HUES48 (cell line): ENCODE data around the gene SOST.

Experiments used
- H3K27ac ChIP-seq: one replicate; pipeline ENCODE4 v1.7.0; 2013; ENCODE audit warnings: low read depth, low read length, inconsistent platforms
- H3K27me3 ChIP-seq: 2 replicates; pipeline ENCODE4 v1.6.1; 2013; ENCODE audit warnings: mild to moderate bottlenecking, low read length; ENCODE audit not compliant: control insufficient read depth, insufficient read depth
- H3K36me3 ChIP-seq: 2 replicates; pipeline ENCODE4 v1.6.1; 2013; ENCODE audit warnings: low read length; ENCODE audit not compliant: control insufficient read depth, insufficient read depth
- H3K4me1 ChIP-seq: 2 replicates; pipeline ENCODE4 v1.6.1; 2013; ENCODE audit warnings: mild to moderate bottlenecking, low read length; ENCODE audit not compliant: control insufficient read depth, insufficient read depth
- H3K4me3 ChIP-seq: 2 replicates; pipeline ENCODE4 v1.5.1; 2013; ENCODE audit warnings: mild to moderate bottlenecking, low read depth, low read length
- H3K9ac ChIP-seq: 2 replicates; pipeline ENCODE4 v1.6.1; 2013; ENCODE audit warnings: mild to moderate bottlenecking, low read depth, low read length, moderate library complexity
- H3K9me3 ChIP-seq: 2 replicates; pipeline ENCODE4 v1.6.1; 2013; ENCODE audit warnings: low read length; ENCODE audit not compliant: control insufficient read depth, insufficient read depth

SOST gene

DNA sequence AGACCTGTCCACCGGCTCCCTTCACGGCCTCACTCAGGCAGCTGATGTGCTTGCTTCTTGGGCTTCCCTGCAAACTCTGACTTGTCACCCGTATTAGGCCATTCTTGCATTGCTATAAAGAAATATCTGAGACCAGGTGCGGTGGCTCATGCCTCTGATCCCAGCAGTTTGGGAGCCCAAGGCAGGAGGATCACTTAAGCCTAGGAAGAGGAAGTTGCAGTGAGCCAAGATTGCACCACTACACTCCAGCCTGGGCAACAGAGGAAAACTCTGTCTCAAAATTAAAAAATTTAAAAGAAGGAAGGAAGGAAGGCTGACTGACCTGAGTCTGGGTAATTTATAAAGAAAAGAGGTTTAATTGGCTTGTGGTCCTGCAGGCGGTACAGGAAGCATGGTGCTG lies 17.0 kb downstream of the SOST start:
- H3K36me3 ChIP-seq, result no peaks in the 10 kb centered on the region
- H3K27ac ChIP-seq, result no peak overlapping the region
- no peak overlapping the region for H3K9ac ChIP-seq
- H3K4me3 ChIP-seq, result no peak overlapping the region
- no peaks in the 10 kb centered on the region for H3K27me3 ChIP-seq
- no peaks in the 10 kb centered on the region for H3K9me3 ChIP-seq
- H3K4me1 ChIP-seq, result peaks cover 17% of the 10 kb centered on the region

DNA sequence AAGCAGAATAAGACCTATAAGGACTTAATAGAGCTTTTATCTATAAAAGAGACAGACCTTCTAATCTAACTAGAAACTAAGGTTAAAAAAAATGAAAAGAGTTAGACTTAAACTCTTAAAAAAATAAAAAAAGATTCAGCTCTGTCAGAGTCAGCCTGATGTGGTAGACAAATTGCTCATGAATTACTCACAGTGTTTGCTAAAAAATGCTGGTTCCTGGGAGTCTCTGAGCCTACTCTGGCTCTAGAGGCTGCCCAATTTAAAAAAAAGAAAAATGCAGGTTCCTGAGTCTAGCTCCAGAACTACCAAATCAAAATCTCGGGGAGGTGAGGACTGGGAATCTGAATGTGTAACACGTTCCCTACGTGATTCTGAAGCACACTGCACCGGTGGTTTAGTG lies 18.1 kb downstream of the SOST start:
- Histone ChIP-seq H3K27ac (no peak overlapping the region), H3K4me3 (no peak overlapping the region), H3K9ac (no peak overlapping the region), H3K36me3 (no peaks in the 10 kb centered on the region), H3K27me3 (no peaks in the 10 kb centered on the region), H3K4me1 (peaks cover 19% of the 10 kb centered on the region), H3K9me3 (no peaks in the 10 kb centered on the region)

DNA sequence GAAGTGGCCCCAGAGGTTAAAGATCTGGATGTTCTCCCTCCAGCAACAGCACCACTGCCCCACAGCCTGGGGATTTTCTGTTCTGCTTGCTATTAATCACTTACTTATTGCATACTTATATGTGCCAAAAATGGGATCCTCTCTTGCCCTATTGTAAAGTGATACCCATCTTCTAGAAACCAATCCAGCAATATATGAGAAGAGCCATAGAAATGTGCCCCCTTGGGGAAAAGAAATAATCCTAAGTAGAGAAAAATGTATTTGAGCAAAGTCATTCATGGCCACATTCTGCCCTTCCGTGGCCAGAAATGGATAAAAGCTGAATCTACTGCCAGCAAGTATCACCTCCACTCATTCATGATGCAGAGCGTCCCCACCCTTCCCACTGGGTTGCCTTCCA lies 20.9 kb downstream of the SOST start:
- Histone ChIP-seq H3K27ac (no peak overlapping the region), H3K27me3 (no peaks in the 10 kb centered on the region), H3K4me1 (peaks cover 15% of the 10 kb centered on the region), H3K9ac (no peak overlapping the region), H3K9me3 (peaks cover 9% of the 10 kb centered on the region), H3K4me3 (no peak overlapping the region), H3K36me3 (no peaks in the 10 kb centered on the region)

DNA sequence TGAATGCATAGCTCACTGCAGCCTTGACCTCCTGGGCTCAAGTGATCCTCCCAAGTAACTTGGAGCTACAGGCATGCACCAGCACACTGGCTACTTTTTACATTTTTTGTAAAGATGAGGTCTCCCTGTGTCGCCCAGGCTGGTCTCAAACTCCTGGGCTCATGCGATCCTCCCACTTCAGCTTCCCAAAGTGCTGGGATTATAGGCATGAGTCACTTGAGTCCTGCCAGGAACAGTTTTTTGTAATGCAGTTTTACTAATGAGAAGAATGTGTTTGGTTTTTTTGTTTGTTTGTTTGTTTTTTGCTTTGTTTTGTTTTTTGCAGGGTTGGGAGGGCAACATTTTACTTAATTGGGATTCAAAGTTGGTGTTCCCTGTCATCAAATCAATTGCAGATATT lies 22.2 kb downstream of the SOST start:
- Histone ChIP-seq H3K4me3 (no peak overlapping the region), H3K36me3 (no peaks in the 10 kb centered on the region)

DNA sequence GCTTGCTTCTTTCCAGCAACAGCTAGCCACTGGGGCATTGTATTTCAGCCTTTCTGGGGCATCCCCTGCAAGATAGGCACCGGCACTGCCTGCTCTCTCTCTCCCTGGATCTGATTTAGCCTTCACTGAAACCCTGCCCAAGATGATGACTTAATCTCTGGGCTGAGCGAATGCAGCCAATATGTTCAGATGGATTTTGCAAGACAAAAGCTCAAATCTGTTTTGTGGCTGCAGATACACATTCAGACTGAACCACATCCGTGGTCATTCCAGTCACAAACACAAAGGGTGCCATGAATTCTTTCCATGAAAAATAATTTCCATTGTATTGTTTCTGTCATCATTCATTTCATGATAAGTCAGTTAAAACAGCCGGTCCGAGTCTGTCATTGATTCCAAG lies 24.2 kb downstream of the SOST start:
- H3K4me1 ChIP-seq, result peaks cover 15% of the 10 kb centered on the region
- no peak overlapping the region for H3K4me3 ChIP-seq
- H3K27me3 ChIP-seq, result no peaks in the 10 kb centered on the region
- H3K9me3 ChIP-seq, result peaks cover 9% of the 10 kb centered on the region
- no peak overlapping the region for H3K27ac ChIP-seq
- no peaks in the 10 kb centered on the region for H3K36me3 ChIP-seq
- H3K9ac ChIP-seq, result no peak overlapping the region

More for the DNA sequence above, 22.2 kb downstream of the SOST start:
- Histone ChIP-seq H3K27me3 (no peaks in the 10 kb centered on the region), H3K9ac (no peak overlapping the region), H3K9me3 (peaks cover 9% of the 10 kb centered on the region), H3K4me1 (peaks cover 15% of the 10 kb centered on the region), H3K27ac (peak overlapping the region; percentile 85)

DNA sequence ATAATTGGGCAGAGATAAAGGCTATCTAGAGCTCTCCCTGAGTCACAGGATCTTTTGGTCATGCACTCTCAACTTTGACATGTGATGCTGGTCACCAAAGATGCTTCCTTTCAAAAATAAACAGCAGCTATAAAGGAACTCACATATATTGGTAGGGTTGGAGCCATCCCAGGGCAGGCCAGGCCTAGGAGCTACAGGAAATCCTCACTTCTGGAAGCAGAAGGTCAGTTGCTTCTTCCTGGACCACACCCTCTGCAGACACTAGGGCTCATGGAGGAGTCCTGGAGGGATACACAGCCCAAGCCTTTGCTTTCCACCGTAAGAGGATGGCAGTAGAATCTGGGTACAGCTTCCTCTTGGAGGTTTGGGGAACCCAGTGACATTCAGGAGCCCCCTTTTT lies 24.6 kb downstream of the SOST start:
- H3K36me3 ChIP-seq, result no peaks in the 10 kb centered on the region
- H3K9ac ChIP-seq, result no peak overlapping the region
- H3K4me3 ChIP-seq, result no peak overlapping the region
- H3K9me3 ChIP-seq, result peaks cover 9% of the 10 kb centered on the region
- H3K27ac ChIP-seq, result no peak overlapping the region
- no peaks in the 10 kb centered on the region for H3K27me3 ChIP-seq
- H3K4me1 ChIP-seq, result peaks cover 15% of the 10 kb centered on the region

DNA sequence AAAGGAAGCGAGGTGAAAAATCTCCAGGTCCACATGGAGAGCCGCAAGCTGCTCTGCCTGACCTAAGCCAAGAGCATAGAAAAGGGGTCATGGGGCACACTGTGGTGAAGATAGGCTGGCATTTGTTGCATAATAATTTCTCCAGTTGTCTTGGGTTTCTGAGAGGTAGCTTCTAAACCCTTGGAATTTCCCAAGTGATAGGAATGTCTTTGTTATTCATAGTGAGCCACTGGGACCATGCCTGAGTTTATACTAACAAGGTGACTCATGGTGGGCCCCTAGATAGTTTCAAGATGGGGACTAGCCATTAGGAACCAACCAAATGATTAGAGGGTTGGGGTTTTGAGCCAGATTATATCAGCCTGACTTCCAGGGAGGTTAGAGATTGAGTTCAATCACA lies 25.6 kb downstream of the SOST start:
- no peaks in the 10 kb centered on the region for H3K36me3 ChIP-seq
- no peak overlapping the region for H3K9ac ChIP-seq
- H3K27ac ChIP-seq, result peak overlapping the region; percentile 83
- peaks cover 9% of the 10 kb centered on the region for H3K9me3 ChIP-seq
- no peak overlapping the region for H3K4me3 ChIP-seq
- H3K4me1 ChIP-seq, result peaks cover 15% of the 10 kb centered on the region
- no peaks in the 10 kb centered on the region for H3K27me3 ChIP-seq

DNA sequence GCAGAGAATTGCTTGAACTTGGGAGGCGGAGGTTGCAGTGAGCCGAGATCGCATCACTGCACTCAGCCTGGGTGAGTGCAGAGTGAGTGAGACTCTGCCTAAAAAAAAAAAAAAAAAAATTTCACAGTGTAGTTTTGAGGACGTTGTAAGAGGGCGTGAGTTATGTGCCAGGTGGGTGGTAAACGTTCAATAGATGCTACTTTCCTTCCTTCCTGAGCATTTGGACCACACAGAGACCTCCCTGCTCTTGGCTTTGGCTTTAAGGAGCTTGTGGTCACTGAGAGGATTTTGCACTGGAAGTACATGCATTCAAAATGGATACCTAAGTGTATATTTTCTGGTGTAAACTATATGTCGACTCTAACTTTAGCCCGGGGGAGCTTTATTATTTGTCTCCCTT lies 30.5 kb downstream of the SOST start:
- no peaks in the 10 kb centered on the region for H3K4me1 ChIP-seq
- no peaks in the 10 kb centered on the region for H3K27me3 ChIP-seq
- no peaks in the 10 kb centered on the region for H3K36me3 ChIP-seq
- H3K9me3 ChIP-seq, result 0 out of 2 replicates have a peak, but pooled peaks cover under 1% of the 10 kb centered on the region
- no peak overlapping the region for H3K27ac ChIP-seq
- H3K9ac ChIP-seq, result no peak overlapping the region
- no peak overlapping the region for H3K4me3 ChIP-seq

DNA sequence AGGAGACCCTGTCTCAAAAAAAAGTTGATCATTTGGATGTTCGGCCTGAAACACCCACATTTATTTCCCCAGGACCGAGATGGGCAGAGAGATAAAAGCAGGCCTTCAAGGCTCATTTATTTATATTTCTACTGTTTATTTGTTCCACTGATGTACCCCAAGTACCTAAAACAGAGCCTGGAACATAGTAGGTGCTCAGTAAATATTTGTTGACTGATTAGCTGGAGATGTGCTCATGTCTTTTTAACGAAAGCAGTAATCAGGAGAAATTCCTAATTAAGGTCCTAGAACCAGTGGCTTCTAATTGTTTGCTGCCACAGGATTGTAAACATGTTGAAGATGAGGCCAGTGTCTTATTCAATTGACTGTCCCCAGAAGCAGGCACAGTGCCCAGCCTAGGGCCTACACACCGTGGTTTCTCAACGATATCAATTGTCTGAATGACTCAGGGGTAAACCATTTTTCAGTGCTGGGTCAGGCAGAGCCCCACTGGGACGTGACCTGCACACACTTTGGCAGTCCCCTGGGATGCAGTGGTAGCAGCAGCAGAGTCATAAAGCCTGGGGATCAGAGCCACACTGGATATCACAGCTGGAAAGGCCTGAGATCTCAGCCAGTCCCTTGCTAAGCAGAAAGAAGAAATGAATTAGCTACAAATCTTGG lies 34.8 kb downstream of the SOST start:
- H3K9ac ChIP-seq, result no peak overlapping the region
- no peak overlapping the region for H3K27ac ChIP-seq
- H3K4me1 ChIP-seq, result peaks cover 14% of the 10 kb centered on the region
- H3K9me3 ChIP-seq, result no peaks in the 10 kb centered on the region
- peaks cover 10% of the 10 kb centered on the region for H3K27me3 ChIP-seq
- H3K4me3 ChIP-seq, result no peak overlapping the region
- no peaks in the 10 kb centered on the region for H3K36me3 ChIP-seq

DNA sequence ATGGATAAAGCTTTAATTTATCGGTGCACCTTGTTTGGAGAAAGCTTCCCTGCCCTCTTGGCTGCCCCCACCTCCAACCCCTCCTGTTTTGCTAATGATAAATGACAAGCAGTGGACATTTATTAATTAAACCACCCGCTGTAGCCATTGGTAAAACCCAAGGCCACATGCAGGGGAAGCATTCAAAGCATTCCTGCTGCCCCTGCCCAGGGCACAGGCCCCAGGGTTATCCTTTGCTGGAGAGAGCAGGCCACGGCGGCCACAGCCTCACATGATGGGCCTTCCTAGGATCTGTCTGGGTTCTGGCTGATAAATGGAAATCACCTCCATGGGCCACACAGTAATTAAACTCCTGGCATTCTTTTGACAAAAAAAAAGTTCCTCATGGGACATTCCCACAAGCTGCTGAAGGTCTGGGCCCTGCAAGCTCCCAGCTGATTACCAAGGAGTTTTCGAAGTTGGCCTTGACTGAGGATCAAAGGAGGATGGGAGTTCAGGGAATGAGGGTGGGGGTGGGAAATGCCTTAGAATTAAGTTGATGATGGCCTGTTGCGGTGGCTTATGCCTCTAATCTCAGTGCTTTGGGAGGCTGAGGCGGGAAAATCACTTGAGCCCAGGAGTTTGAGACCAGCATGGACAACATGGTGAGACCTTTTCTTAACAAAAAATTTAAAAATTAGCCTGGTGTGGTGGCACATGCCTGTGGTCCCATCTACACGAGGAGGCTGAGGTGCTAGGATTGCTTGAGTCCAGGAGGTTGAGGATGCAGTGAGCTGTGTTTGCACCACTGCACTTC lies 35.5 kb downstream of the SOST start:
- H3K27me3 ChIP-seq, result peaks cover 10% of the 10 kb centered on the region
- no peaks in the 10 kb centered on the region for H3K9me3 ChIP-seq
- no peaks in the 10 kb centered on the region for H3K36me3 ChIP-seq
- H3K4me3 ChIP-seq, result no peak overlapping the region
- peaks cover 20% of the 10 kb centered on the region for H3K4me1 ChIP-seq
- H3K9ac ChIP-seq, result no peak overlapping the region
- H3K27ac ChIP-seq, result no peak overlapping the region

DNA sequence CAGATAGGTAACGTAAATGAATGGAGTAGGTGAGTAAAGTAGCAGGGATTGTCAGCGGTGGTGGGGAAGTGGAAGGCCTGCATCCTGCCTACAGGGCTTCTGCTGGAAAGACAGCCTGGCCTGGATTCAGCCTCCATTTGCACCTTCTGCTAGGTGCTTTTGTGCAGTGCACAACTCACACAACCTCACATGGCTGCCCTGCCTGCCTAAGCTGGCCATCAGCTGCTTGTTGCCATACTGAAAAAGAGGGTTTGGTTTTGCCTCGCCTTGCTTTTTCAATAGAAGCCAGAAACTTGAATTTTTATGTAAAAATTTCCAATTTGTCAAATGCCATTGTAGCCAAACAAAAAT lies 36.3 kb downstream of the SOST start:
- Histone ChIP-seq H3K4me3 (no peak overlapping the region), H3K9ac (no peak overlapping the region), H3K9me3 (no peaks in the 10 kb centered on the region), H3K36me3 (no peaks in the 10 kb centered on the region), H3K27ac (no peak overlapping the region), H3K27me3 (peaks cover 10% of the 10 kb centered on the region), H3K4me1 (peaks cover 24% of the 10 kb centered on the region)
